H1 (cell line): ENCODE measurements around the gene CCDC88A. TPM values are rescaled to one million over a fixed set of nuclear protein-coding genes. Genes with fewer than 3 reads are reported as not detected.

Experiments used
- CTCF ChIA-PET: fragments of 300-600 bp; sonication (Branson Sonifier 250); formaldehyde crosslinking; loops from one replicate; lab custom pipeline; 2021; ENCODE audit not compliant: partially characterized antibody; lab: Charles Lee
- POLR2A ChIA-PET: fragments of 300-600 bp; sonication (Branson Sonifier 250); formaldehyde crosslinking; loops from one replicate; lab custom pipeline; 2021; ENCODE audit warnings: inconsistent platforms; ENCODE audit not compliant: partially characterized antibody; lab: Charles Lee
- DNase-seq, 2 experiments: peaks; one replicate each; pipeline versions ENCODE4 v3.0.0 to v3.0.0-alpha.2; 2010 to 2022; ENCODE audit warnings: low spot score in 2 of 2, low read depth in 1 of 2, mixed read lengths in 1 of 2
- FAIRE-seq: peaks from 2 replicates; lab custom pipeline; 2011; peaks lifted over from hg19 to GRCh38; lab: Jason Lieb, UNC
- H2AFZ ChIP-seq: 2 replicates; pipeline ENCODE4 v1.8.1; 2012; ENCODE audit warnings: low read length, inconsistent platforms
- H2AK5ac ChIP-seq: 2 replicates; pipeline ENCODE4 v1.6.1; 2013; ENCODE audit warnings: low read depth, low read length
- H2BK120ac ChIP-seq: replicated peaks from 2 replicates; pipeline ENCODE3; 2013; ENCODE audit warnings: low read depth, low read length, inconsistent platforms
- H2BK12ac ChIP-seq: 2 replicates; pipeline ENCODE4 v1.6.1; 2013; ENCODE audit warnings: low read depth, low read length
- H2BK15ac ChIP-seq: 2 replicates; pipeline ENCODE4 v1.6.1; 2013; ENCODE audit warnings: low read length
- H2BK20ac ChIP-seq: 2 replicates; pipeline ENCODE4 v1.6.1; 2013; ENCODE audit warnings: low read length
- H2BK5ac ChIP-seq: 2 replicates; pipeline ENCODE4 v1.6.1; 2013; ENCODE audit warnings: low read depth, low read length
- H3K14ac ChIP-seq: 2 replicates; pipeline ENCODE4 v1.6.1; 2013; ENCODE audit warnings: inconsistent platforms; ENCODE audit not compliant: insufficient read length
- H3K18ac ChIP-seq: 2 replicates; pipeline ENCODE4 v1.6.1; 2013; ENCODE audit warnings: low read length; ENCODE audit errors: extremely low read depth
- H3K23ac ChIP-seq: 2 replicates; pipeline ENCODE4 v1.6.1; 2013; ENCODE audit warnings: inconsistent platforms; ENCODE audit not compliant: insufficient read length
- H3K23me2 ChIP-seq: 2 replicates; pipeline ENCODE4 v1.6.1; 2013; ENCODE audit warnings: low read depth, low read length
- H3K27ac ChIP-seq: 2 replicates; pipeline ENCODE4 v1.6.1; 2011; ENCODE audit warnings: low read depth, low read length, inconsistent platforms
- H3K27me3 ChIP-seq, 4 experiments: replicated peaks in 1 of 4; 1 replicate in 1 of 4; 2 replicates in 3 of 4; pipeline versions ENCODE4 v1.6.1 to v1.8.1; 2011 to 2013; ENCODE audit warnings: low read length in 3 of 4, mild to moderate bottlenecking in 3 of 4, inconsistent platforms in 2 of 4, mixed read lengths in 2 of 4, moderate library complexity in 1 of 4; ENCODE audit not compliant: control insufficient read depth in 3 of 4, insufficient read depth in 3 of 4; ENCODE audit errors: extremely low read depth in 1 of 4
- H3K36me3 ChIP-seq, 4 experiments: 2 replicates each; pipeline versions ENCODE4 v1.6.1 to v1.8.1; 2011 to 2013; ENCODE audit warnings: mild to moderate bottlenecking in 4 of 4, low read length in 3 of 4, moderate library complexity in 2 of 4, control low read depth in 1 of 4, inconsistent platforms in 1 of 4; ENCODE audit not compliant: insufficient read depth in 4 of 4, control insufficient read depth in 2 of 4
- H3K4ac ChIP-seq: replicated peaks from 2 replicates; pipeline ENCODE3; 2013; ENCODE audit warnings: low read length, low read depth, mixed read lengths, inconsistent platforms; ENCODE audit not compliant: insufficient read length
- H3K4me1 ChIP-seq, 4 experiments: replicated peaks in 1 of 4; 1 replicate in 1 of 4; 2 replicates in 3 of 4; pipeline versions ENCODE4 v1.6.1 to v1.8.1; 2011 to 2013; ENCODE audit warnings: low read length in 3 of 4, inconsistent platforms in 2 of 4, mixed read lengths in 1 of 4; ENCODE audit not compliant: insufficient read depth in 4 of 4, control insufficient read depth in 3 of 4
- H3K4me2 ChIP-seq, 2 experiments: 2 replicates each; pipeline versions ENCODE4 v1.6.1 to v1.8.1; 2011 to 2013; ENCODE audit warnings: low read depth in 2 of 2, low read length in 2 of 2, control low read depth in 1 of 2, inconsistent platforms in 1 of 2, mild to moderate bottlenecking in 1 of 2; ENCODE audit not compliant: insufficient read depth in 1 of 2
- H3K4me3 ChIP-seq, 4 experiments: fragments of 200-600, 300-600 bp in 1 of 4; sonication (generic), shearing (Covaris generic), sonication (Bioruptor Twin) in 1 of 4; 2 replicates each; pipeline versions ENCODE4 v1.5.1 to v1.8.1; 2011 to 2016; ENCODE audit warnings: low read length in 4 of 4, low read depth in 3 of 4, control low read depth in 2 of 4, inconsistent platforms in 2 of 4, mild to moderate bottlenecking in 2 of 4, mixed read lengths in 1 of 4, moderate library complexity in 1 of 4; ENCODE audit not compliant: insufficient read depth in 2 of 4; ENCODE audit errors: extremely low read depth in 1 of 4
- H3K56ac ChIP-seq: replicated peaks from 2 replicates; pipeline ENCODE3; 2013; ENCODE audit warnings: low read depth, mild to moderate bottlenecking, mixed read lengths, low read length, inconsistent platforms; ENCODE audit not compliant: insufficient read length
- H3K79me1 ChIP-seq: 2 replicates; pipeline ENCODE4 v1.6.1; 2013; ENCODE audit warnings: low read depth, low read length, control low read depth
- H3K79me2 ChIP-seq, 2 experiments: 2 replicates each; pipeline versions ENCODE4 v1.6.1 to v1.8.1; 2012 to 2013; ENCODE audit warnings: low read length in 2 of 2, mild to moderate bottlenecking in 2 of 2, inconsistent platforms in 1 of 2; ENCODE audit not compliant: insufficient read depth in 2 of 2, control insufficient read depth in 1 of 2
- H3K9ac ChIP-seq, 4 experiments: replicated peaks in 1 of 4; 1 replicate in 1 of 4; 2 replicates in 3 of 4; pipeline versions ENCODE4 v1.6.1 to v1.8.1; 2011 to 2013; ENCODE audit warnings: low read depth in 3 of 4, low read length in 3 of 4, control low read depth in 2 of 4, mild to moderate bottlenecking in 2 of 4, moderate library complexity in 2 of 4, inconsistent platforms in 1 of 4; ENCODE audit errors: extremely low read depth in 1 of 4
- H3K9me3 ChIP-seq, 2 experiments: 2 replicates each; pipeline versions ENCODE4 v1.6.1 to v1.8.1; 2012 to 2013; ENCODE audit warnings: mild to moderate bottlenecking in 2 of 2, moderate library complexity in 2 of 2, control low read depth in 1 of 2, inconsistent platforms in 1 of 2, low read depth in 1 of 2, low read length in 1 of 2, mixed read lengths in 1 of 2; ENCODE audit not compliant: insufficient read depth in 2 of 2
- H4K20me1 ChIP-seq, 2 experiments: replicated peaks in 1 of 2; 2 replicates each; pipeline versions ENCODE3 to v1.8.1; 2011 to 2013; ENCODE audit warnings: inconsistent platforms in 2 of 2, low read length in 2 of 2, mild to moderate bottlenecking in 1 of 2; ENCODE audit not compliant: insufficient read depth in 2 of 2, control insufficient read depth in 1 of 2
- H4K5ac ChIP-seq: 2 replicates; pipeline ENCODE4 v1.6.1; 2013; ENCODE audit warnings: low read length, low read depth, mixed read lengths, inconsistent platforms; ENCODE audit not compliant: insufficient read length
- H4K8ac ChIP-seq: 2 replicates; pipeline ENCODE4 v1.8.0; 2013; ENCODE audit warnings: mild to moderate bottlenecking, moderate library complexity, low read length, inconsistent platforms; ENCODE audit not compliant: insufficient read depth; ENCODE audit errors: extremely low read depth
- H4K91ac ChIP-seq: replicated peaks from 2 replicates; pipeline ENCODE3; 2013; ENCODE audit warnings: low read length, mixed read lengths, inconsistent platforms; ENCODE audit not compliant: insufficient read length
- BACH1 ChIP-seq: IDR thresholded peaks from 2 replicates; pipeline ENCODE4 v1.6.1; 2012; ENCODE audit warnings: low read length, improper control_type of control experiment
- CBX8 ChIP-seq: fragments of 300-800, 300-1000 bp; sonication (generic); IDR thresholded peaks from 2 replicates; pipeline ENCODE4 v1.7.1; 2016; ENCODE audit warnings: low read depth, low read length, borderline replicate concordance
- PHF8 ChIP-seq: fragments of 200-600 bp; sonication (generic); conservative IDR thresholded peaks from 2 replicates; pipeline ENCODE4 v1.7.1; 2012; ENCODE audit warnings: low read depth, mild to moderate bottlenecking, inconsistent platforms, low read length, moderate library complexity
- SP1 ChIP-seq: IDR thresholded peaks from 2 replicates; pipeline ENCODE4 v1.6.1; 2011; ENCODE audit warnings: low read depth, low read length
- SP4 ChIP-seq: IDR thresholded peaks from 2 replicates; pipeline ENCODE4 v1.6.1; 2012; ENCODE audit warnings: low read length, inconsistent platforms
- TAF1 ChIP-seq: IDR thresholded peaks from 2 replicates; pipeline ENCODE4 v1.6.1; 2011; ENCODE audit warnings: mild to moderate bottlenecking, low read depth, low read length
- WGBS, 2 experiments: shearing (Covaris generic) in 1 of 2; methylation state at CpG; one replicate each; pipeline versions ENCODE4 v1.1.6 to v1.1.7; 2013 to 2015; ENCODE audit warnings: low lambda C conversion rate in 2 of 2, mixed read lengths in 2 of 2, inconsistent platforms in 1 of 2, low coverage in 1 of 2, missing lambda C conversion rate in 1 of 2; ENCODE audit not compliant: insufficient replicate concordance in 2 of 2, insufficient coverage in 1 of 2, insufficient read length in 1 of 2; ENCODE audit errors: extremely low coverage in 1 of 2, missing lambda C conversion rate in 1 of 2; 5-methylcytosine and 5-hydroxymethylcytosine counted together
- polyA plus RNA-seq, 7 experiments: library from polyadenylated mRNA; depleted of rRNA in 3 of 7; stranded (reverse) in 5 of 7; unstranded in 2 of 7; fragments of >200 nt in 5 of 7; fragments of 200-250 nt in 2 of 7; gene quantifications; 1 replicate in 5 of 7; 2 replicates in 1 of 7; 4 replicates in 1 of 7; pipeline versions ENCODE4 v1.2.1 to v1.2.3, GENCODE V29; 2011 to 2013; ENCODE audit warnings: missing spikeins in 2 of 7, mixed read lengths in 2 of 7
- total RNA-seq: library from RNA; stranded (reverse); fragmentation: NEBNext Ultra II Directional; extraction: Animal tissue kit (Norgen Biotek cat#: 25700); gene quantifications from 2 replicates; pipeline ENCODE4 v1.2.1, GENCODE V29; 2021
- TF ChIP-seq, protein P1 (sequence below), 3 experiments: IDR thresholded peaks; 1 replicate in 2 of 3; 2 replicates in 1 of 3; pipeline versions ENCODE4 v1.5.1 to v1.6.1; 2011; ENCODE audit warnings: low read length in 3 of 3, mild to moderate bottlenecking in 3 of 3, inconsistent platforms in 2 of 3, low read depth in 1 of 3, moderate library complexity in 1 of 3; ENCODE audit not compliant: insufficient read depth in 1 of 3; ENCODE audit errors: control extremely low read depth in 1 of 3

CCDC88A gene
- total and polyA plus RNA-seq, 2 of the 8 experiments (the other 6 are each of a cell fraction or from before 2014, with no cell fraction given) = 27.0 to 98.0 TPM

DNA sequence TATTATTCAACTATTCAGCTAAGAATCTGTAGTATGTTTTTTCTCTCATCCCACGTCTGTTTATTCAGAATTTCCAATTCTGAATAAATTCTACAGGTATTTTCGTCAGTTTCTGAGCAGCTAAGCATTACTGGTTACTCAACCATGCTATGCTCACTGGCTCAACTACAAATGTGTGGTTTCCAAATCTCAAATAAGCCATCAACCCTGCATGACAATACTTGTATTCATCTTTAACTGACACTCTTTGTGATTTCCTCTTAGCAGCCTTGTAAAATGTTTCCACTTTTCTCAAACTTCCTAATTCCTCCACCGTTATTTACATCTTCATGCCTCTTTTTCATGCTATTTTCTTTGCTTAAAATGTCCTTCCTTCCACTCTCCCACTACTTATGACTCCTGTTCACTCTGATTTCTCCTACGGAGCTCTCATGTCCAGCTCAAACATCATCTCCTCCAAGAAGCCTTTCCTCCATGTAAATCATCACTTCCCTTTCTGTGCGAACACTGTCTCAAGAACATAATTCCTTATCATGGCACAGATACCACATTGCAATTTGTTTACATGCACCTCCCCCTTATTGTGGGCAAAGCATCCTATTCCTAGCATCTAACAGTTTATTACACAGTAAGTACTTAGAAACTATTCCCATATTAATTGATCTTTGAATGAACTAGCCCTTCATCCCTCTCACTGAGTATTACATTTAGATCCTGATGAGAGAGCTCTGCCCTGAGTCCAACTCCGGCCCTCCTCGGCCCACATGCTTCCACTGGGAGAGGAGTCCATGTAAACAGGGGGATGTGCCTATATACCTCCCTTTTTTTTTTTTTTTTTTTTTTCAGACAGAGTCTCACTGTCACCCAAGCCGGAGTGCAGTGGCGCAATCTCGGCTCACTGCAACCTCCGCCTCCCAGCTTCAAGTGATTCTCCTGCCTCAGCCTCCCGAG is 10.5 kb downstream of the CCDC88A start:
- Histone ChIP-seq H4K20me1 (peaks cover 0 to 1% of the 10 kb centered on the region in 2 experiments), H3K27me3 (no peaks in the 10 kb centered on the region)
- POLR2A ChIA-PET = interaction anchor here (1.1 to 1.8 kb wide), 2 partner anchors 10 to 124 kb away, joined by 3 to 5 read pairs; partner anchors contain the start of gene CCDC88A

More for the DNA sequence above, 10.5 kb downstream of the CCDC88A start:
- Histone ChIP-seq H3K14ac (no peak overlapping the region), H3K23ac (no peak overlapping the region), H3K4me2 (peak overlapping the region; percentile 48 to 56), H2BK120ac (no peak overlapping the region), H3K4me3 (peak overlapping the region in 1 of 4 experiments; percentile 25; a peak in 1 of 8 replicates), H2BK12ac (peak overlapping the region; percentile 40; the same call in 1 of the 2 replicates), H3K23me2 (no peaks in the 10 kb centered on the region), H3K79me1 (no peaks in the 10 kb centered on the region; the same call in none of the 2 replicates), H2BK20ac (no peak overlapping the region), H4K91ac (no peak overlapping the region), H3K4me1 (peaks cover 0 to 10% (median 4%) of the 10 kb centered on the region in 4 experiments; a peak in 4 of 7 replicates), H3K27ac (no peak overlapping the region), H2AFZ (no peak overlapping the region), H2BK5ac (no peak overlapping the region), H3K9ac (no peak overlapping the region), H4K5ac (no peak overlapping the region), H2BK15ac (no peak overlapping the region), H3K4ac (no peak overlapping the region)
- no peak for DNase-seq
- CTCF ChIA-PET = no interaction called here
- WGBS, 2 experiments = 77 to 100% methylated on average over 1 to 12 of the region's 12 CpGs
- TF ChIP-seq SP1 (no peak), TAF1 (no peak), BACH1 (no peak), PHF8 (no peak), CBX8 (no peak), SP4 (no peak)
- TF ChIP-seq, protein P1, sequence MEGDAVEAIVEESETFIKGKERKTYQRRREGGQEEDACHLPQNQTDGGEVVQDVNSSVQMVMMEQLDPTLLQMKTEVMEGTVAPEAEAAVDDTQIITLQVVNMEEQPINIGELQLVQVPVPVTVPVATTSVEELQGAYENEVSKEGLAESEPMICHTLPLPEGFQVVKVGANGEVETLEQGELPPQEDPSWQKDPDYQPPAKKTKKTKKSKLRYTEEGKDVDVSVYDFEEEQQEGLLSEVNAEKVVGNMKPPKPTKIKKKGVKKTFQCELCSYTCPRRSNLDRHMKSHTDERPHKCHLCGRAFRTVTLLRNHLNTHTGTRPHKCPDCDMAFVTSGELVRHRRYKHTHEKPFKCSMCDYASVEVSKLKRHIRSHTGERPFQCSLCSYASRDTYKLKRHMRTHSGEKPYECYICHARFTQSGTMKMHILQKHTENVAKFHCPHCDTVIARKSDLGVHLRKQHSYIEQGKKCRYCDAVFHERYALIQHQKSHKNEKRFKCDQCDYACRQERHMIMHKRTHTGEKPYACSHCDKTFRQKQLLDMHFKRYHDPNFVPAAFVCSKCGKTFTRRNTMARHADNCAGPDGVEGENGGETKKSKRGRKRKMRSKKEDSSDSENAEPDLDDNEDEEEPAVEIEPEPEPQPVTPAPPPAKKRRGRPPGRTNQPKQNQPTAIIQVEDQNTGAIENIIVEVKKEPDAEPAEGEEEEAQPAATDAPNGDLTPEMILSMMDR (IDR thresholded peaks at IDR 0.05; ENCODE audit: control extremely low read depth in 1 of 3, insufficient read depth in 1 of 3, low read depth in 1 of 3, low read length in 3 of 3) = no peak
- TF ChIP-seq, all 59 proteins: peak for 0
- FAIRE-seq = no peak
- H4K8ac ChIP-seq = no peak overlapping the region
- H3K18ac ChIP-seq = no peak overlapping the region
- H3K79me2 ChIP-seq = peaks cover 0 to 73% of the 10 kb centered on the region in 2 experiments; a peak in 2 of 4 replicates
- H3K9me3 ChIP-seq = no peaks in the 10 kb centered on the region
- peaks cover 0 to 21% (median 0%) of the 10 kb centered on the region in 4 experiments; a peak in 2 of 8 replicates for H3K36me3 ChIP-seq
- H2AK5ac ChIP-seq = no peak overlapping the region
- H3K56ac ChIP-seq = no peak overlapping the region
